Measurements from ENCODE around the gene PAFAH1B2.

Gene PAFAH1B2

GRCh38 chr11:117222991-117223740 lies 79.1 kb downstream of the PAFAH1B2 start:
- H3K27me3 ChIP-seq (ENCODE audit: insufficient read depth, low read length, poor library complexity) = no peaks in the 10 kb centered on the region
- H3K18ac ChIP-seq (ENCODE audit: low read length) = no peak overlapping the region
- WGBS (ENCODE audit: extremely low coverage, insufficient coverage, low lambda C conversion rate) = no CpG with 5 or more reads among the region's 14 CpGs
- no peak overlapping the region for H2BK15ac ChIP-seq (replicated peaks; ENCODE audit: low read depth)
- H3K27ac ChIP-seq (ENCODE audit: low read depth, low read length) = no peak overlapping the region
- no peak overlapping the region for H2BK5ac ChIP-seq (ENCODE audit: low read length)
- H2AK5ac ChIP-seq (ENCODE audit: low read length) = no peak overlapping the region
- no peak overlapping the region for H2BK120ac ChIP-seq (ENCODE audit: low read depth, low read length)
- no peaks in the 10 kb centered on the region for H3K79me2 ChIP-seq (ENCODE audit: control insufficient read depth, insufficient read depth, low read length)
- H3K9ac ChIP-seq (ENCODE audit: low read length) = no peak overlapping the region
- no peak overlapping the region for H4K8ac ChIP-seq (ENCODE audit: low read depth, low read length)
- no peaks in the 10 kb centered on the region for H3K79me1 ChIP-seq (ENCODE audit: low read length)
- no peak overlapping the region for H3K4ac ChIP-seq (ENCODE audit: low read depth, low read length)
- no peak overlapping the region for H3K4me2 ChIP-seq (ENCODE audit: low read length)
- H3K4me3 ChIP-seq (ENCODE audit: low read length) = no peak overlapping the region
- H3K4me1 ChIP-seq (ENCODE audit: control insufficient read depth, low read depth, low read length) = no peaks in the 10 kb centered on the region
- H3K56ac ChIP-seq (ENCODE audit: low read length) = no peak overlapping the region
- H3K23ac ChIP-seq (ENCODE audit: low read length) = no peak overlapping the region
- DNase-seq = no peak
- H3K36me3 ChIP-seq (ENCODE audit: control insufficient read depth, insufficient read depth, low read length) = peaks cover 24% of the 10 kb centered on the region
- H4K5ac ChIP-seq (ENCODE audit: low read length) = no peak overlapping the region

GRCh38 chr11:117223741-117224689 lies 79.9 kb downstream of the PAFAH1B2 start:
- Histone ChIP-seq H3K36me3 (ENCODE audit: control insufficient read depth, insufficient read depth, low read length) (peaks cover 21% of the 10 kb centered on the region), H3K4me3 (ENCODE audit: low read length) (no peak overlapping the region)
- no CpG with 5 or more reads among the region's 17 CpGs for WGBS (ENCODE audit: extremely low coverage, insufficient coverage, low lambda C conversion rate)

GRCh38 chr11:117225553-117226170 lies 81.6 kb downstream of the PAFAH1B2 start:
- no peak overlapping the region for H3K27ac ChIP-seq (ENCODE audit: low read depth, low read length)
- no peak for DNase-seq
- no peak overlapping the region for H3K18ac ChIP-seq (ENCODE audit: low read length)
- no peak overlapping the region for H3K4me2 ChIP-seq (ENCODE audit: low read length)
- H4K5ac ChIP-seq (ENCODE audit: low read length) = no peak overlapping the region
- H4K8ac ChIP-seq (ENCODE audit: low read depth, low read length) = no peak overlapping the region
- no peak overlapping the region for H3K56ac ChIP-seq (ENCODE audit: low read length)
- no peak overlapping the region for H3K4me3 ChIP-seq (ENCODE audit: low read length)
- peaks cover 20% of the 10 kb centered on the region for H3K36me3 ChIP-seq (ENCODE audit: control insufficient read depth, insufficient read depth, low read length)
- H3K4ac ChIP-seq (ENCODE audit: low read depth, low read length) = no peak overlapping the region
- H2BK5ac ChIP-seq (ENCODE audit: low read length) = no peak overlapping the region
- no peak overlapping the region for H3K23ac ChIP-seq (ENCODE audit: low read length)
- H3K79me1 ChIP-seq (ENCODE audit: low read length) = peaks cover 7% of the 10 kb centered on the region
- H3K4me1 ChIP-seq (ENCODE audit: control insufficient read depth, low read depth, low read length) = no peaks in the 10 kb centered on the region
- no peak overlapping the region for H2BK15ac ChIP-seq (replicated peaks; ENCODE audit: low read depth)
- H2AK5ac ChIP-seq (ENCODE audit: low read length) = no peak overlapping the region
- H3K27me3 ChIP-seq (ENCODE audit: insufficient read depth, low read length, poor library complexity) = no peaks in the 10 kb centered on the region
- whole genome bisulfite sequencing (ENCODE audit: extremely low coverage, insufficient coverage, low lambda C conversion rate) = no CpG with 5 or more reads among the region's 9 CpGs
- H2BK120ac ChIP-seq (ENCODE audit: low read depth, low read length) = no peak overlapping the region
- H3K79me2 ChIP-seq (ENCODE audit: control insufficient read depth, insufficient read depth, low read length) = peaks cover 4% of the 10 kb centered on the region
- H3K9ac ChIP-seq (ENCODE audit: low read length) = no peak overlapping the region

More at GRCh38 chr11:117223741-117224689, 79.9 kb downstream of the PAFAH1B2 start:
- Histone ChIP-seq H4K8ac (ENCODE audit: low read depth, low read length) (no peak overlapping the region), H3K23ac (ENCODE audit: low read length) (no peak overlapping the region), H3K18ac (ENCODE audit: low read length) (no peak overlapping the region), H2BK120ac (ENCODE audit: low read depth, low read length) (no peak overlapping the region), H3K27ac (ENCODE audit: low read depth, low read length) (no peak overlapping the region), H3K4me1 (ENCODE audit: control insufficient read depth, low read depth, low read length) (no peaks in the 10 kb centered on the region), H3K9ac (ENCODE audit: low read length) (no peak overlapping the region), H2AK5ac (ENCODE audit: low read length) (no peak overlapping the region), H2BK15ac (replicated peaks; ENCODE audit: low read depth) (no peak overlapping the region), H2BK5ac (ENCODE audit: low read length) (no peak overlapping the region), H3K56ac (ENCODE audit: low read length) (no peak overlapping the region), H3K4me2 (ENCODE audit: low read length) (no peak overlapping the region), H3K79me1 (ENCODE audit: low read length) (no peaks in the 10 kb centered on the region), H3K79me2 (ENCODE audit: control insufficient read depth, insufficient read depth, low read length) (no peaks in the 10 kb centered on the region), H3K4ac (ENCODE audit: low read depth, low read length) (no peak overlapping the region), H4K5ac (ENCODE audit: low read length) (no peak overlapping the region), H3K27me3 (ENCODE audit: insufficient read depth, low read length, poor library complexity) (no peaks in the 10 kb centered on the region)
- DNase-seq = no peak

All from mesendoderm (in vitro differentiated cells).